WTC11 (cell line): ENCODE data around the gene HDAC1. TPM values are rescaled to one million over a fixed set of nuclear protein-coding genes. Genes with fewer than 3 reads are reported as not detected.

ENCODE experiments used
- ATAC-seq: fragments of 200-7000 bp; cut with Tn5 transposase; 2 replicates; pipeline ENCODE4 v1.10.0; 2021; ENCODE audit warnings: mild to moderate bottlenecking, moderate library complexity
- CTCF ChIA-PET: fragments of 300-600 bp; sonication (Branson Sonifier 250); formaldehyde crosslinking; loops from one replicate; lab custom pipeline; 2021; ENCODE audit warnings: antibody characterized with exemption; lab: Charles Lee
- POLR2A ChIA-PET: fragments of 350-600 bp; sonication (Branson Sonifier 250); formaldehyde crosslinking; loops from one replicate; lab custom pipeline; 2021; ENCODE audit warnings: antibody characterized with exemption; lab: Charles Lee
- DNase-seq: peaks from one replicate; pipeline ENCODE4 v3.0.0; 2021; ENCODE audit warnings: low spot score
- H3K27ac Mint-ChIP-seq: 2 replicates; pipeline ENCODE4 v1.8.0; 2021; ENCODE audit warnings: mixed read lengths
- H3K27me3 Mint-ChIP-seq: 2 replicates; pipeline ENCODE4 v1.8.0; 2021; ENCODE audit warnings: low read depth, mild to moderate bottlenecking, moderate library complexity, mixed read lengths
- H3K36me3 Mint-ChIP-seq: 2 replicates; pipeline ENCODE4 v1.8.0; 2021; ENCODE audit warnings: mixed read lengths
- H3K4me1 Mint-ChIP-seq: 2 replicates; pipeline ENCODE4 v1.8.0; 2022; ENCODE audit warnings: mixed read lengths
- H3K4me3 Mint-ChIP-seq: 2 replicates; pipeline ENCODE4 v1.8.0; 2021; ENCODE audit warnings: mild to moderate bottlenecking, moderate library complexity, mixed read lengths
- H3K9me3 Mint-ChIP-seq: 2 replicates; pipeline ENCODE4 v1.8.0; 2021; ENCODE audit warnings: mixed read lengths
- ATF3 ChIP-seq: sonication (generic); formaldehyde crosslinking; conservative IDR thresholded peaks from 2 replicates; pipeline ENCODE4 v1.8.1; 2022; ENCODE audit warnings: mild to moderate bottlenecking, missing genetic modification reagents
- ATF6 ChIP-seq: sonication (generic); formaldehyde crosslinking; IDR thresholded peaks from 2 replicates; pipeline ENCODE4 v1.8.1; 2023; ENCODE audit warnings: mild to moderate bottlenecking, missing genetic modification reagents
- E2F4 ChIP-seq: sonication (generic); formaldehyde crosslinking; IDR thresholded peaks from 2 replicates; pipeline ENCODE4 v1.8.1; 2022; ENCODE audit warnings: low read depth, mild to moderate bottlenecking, moderate library complexity, missing genetic modification reagents, borderline replicate concordance
- FOXK1 ChIP-seq: sonication (generic); formaldehyde crosslinking; IDR thresholded peaks from 2 replicates; pipeline ENCODE4 v1.8.0; 2022; ENCODE audit warnings: mild to moderate bottlenecking, moderate library complexity, missing genetic modification reagents
- GABPB1 ChIP-seq: sonication (generic); formaldehyde crosslinking; IDR thresholded peaks from 2 replicates; pipeline ENCODE4 v1.8.1; 2023; ENCODE audit warnings: mild to moderate bottlenecking, missing genetic modification reagents
- HMGA2 ChIP-seq: fragments of 250-450 bp; sonication (Bioruptor Pico); IDR thresholded peaks from 2 replicates; pipeline ENCODE4 v1.4.0; 2021; ENCODE audit warnings: mild to moderate bottlenecking, moderate library complexity
- IRF2 ChIP-seq: sonication (generic); formaldehyde crosslinking; IDR thresholded peaks from 2 replicates; pipeline ENCODE4 v1.8.0; 2022; ENCODE audit warnings: low read depth, missing genetic modification reagents, borderline replicate concordance
- JUN ChIP-seq: sonication (generic); formaldehyde crosslinking; IDR thresholded peaks from 2 replicates; pipeline ENCODE4 v1.8.0; 2023; ENCODE audit warnings: mild to moderate bottlenecking, missing genetic modification reagents
- MXD4 ChIP-seq: fragments of 250-450 bp; sonication (Bioruptor Pico); IDR thresholded peaks from 2 replicates; pipeline ENCODE4 v1.8.0; 2021; ENCODE audit warnings: mild to moderate bottlenecking, moderate library complexity, borderline replicate concordance
- MYBL2 ChIP-seq: sonication (generic); formaldehyde crosslinking; IDR thresholded peaks from 2 replicates; pipeline ENCODE4 v1.8.1; 2023; ENCODE audit warnings: mild to moderate bottlenecking, moderate library complexity, missing genetic modification reagents
- NFE2L1 ChIP-seq: sonication (generic); formaldehyde crosslinking; IDR thresholded peaks from 2 replicates; pipeline ENCODE4 v1.8.1; 2023; ENCODE audit warnings: missing genetic modification reagents
- OVOL2 ChIP-seq: fragments of 250-450 bp; sonication (Bioruptor Pico); IDR thresholded peaks from 2 replicates; pipeline ENCODE4 v1.9.0; 2021; ENCODE audit warnings: mild to moderate bottlenecking, borderline replicate concordance
- USF1 ChIP-seq: sonication (generic); formaldehyde crosslinking; IDR thresholded peaks from 2 replicates; pipeline ENCODE4 v1.8.0; 2022; ENCODE audit warnings: mild to moderate bottlenecking, missing genetic modification reagents
- ZBTB43 ChIP-seq: sonication (generic); formaldehyde crosslinking; IDR thresholded peaks from 2 replicates; pipeline ENCODE4 v1.8.1; 2023; ENCODE audit warnings: mild to moderate bottlenecking, missing genetic modification reagents
- ZMAT4 ChIP-seq: fragments of 250-450 bp; sonication (Bioruptor Pico); IDR thresholded peaks from 2 replicates; pipeline ENCODE4 v1.9.0; 2021; ENCODE audit warnings: mild to moderate bottlenecking
- ZNF138 ChIP-seq: sonication (generic); formaldehyde crosslinking; conservative IDR thresholded peaks from 2 replicates; pipeline ENCODE4 v1.8.1; 2022; ENCODE audit warnings: mild to moderate bottlenecking, moderate library complexity, missing genetic modification reagents
- ZNF263 ChIP-seq: sonication (generic); formaldehyde crosslinking; IDR thresholded peaks from 2 replicates; pipeline ENCODE4 v1.8.1; 2022; ENCODE audit warnings: low read depth, mild to moderate bottlenecking, moderate library complexity, missing genetic modification reagents
- ZNF317 ChIP-seq: sonication (generic); formaldehyde crosslinking; IDR thresholded peaks from 2 replicates; pipeline ENCODE4 v1.8.1; 2023; ENCODE audit warnings: low read depth, mild to moderate bottlenecking, moderate library complexity, missing genetic modification reagents, borderline replicate concordance
- ZNF425 ChIP-seq: fragments of 250-450 bp; sonication (Bioruptor Pico); conservative IDR thresholded peaks from 2 replicates; pipeline ENCODE4 v1.9.0; 2021; ENCODE audit warnings: mild to moderate bottlenecking
- ZNF512 ChIP-seq: sonication (generic); formaldehyde crosslinking; IDR thresholded peaks from 2 replicates; pipeline ENCODE4 v1.8.1; 2022; ENCODE audit warnings: missing genetic modification reagents, borderline replicate concordance
- total RNA-seq: library from RNA; stranded (reverse); gene quantifications from 3 replicates; pipeline ENCODE4 v1.2.3, GENCODE V29; 2021

HDAC1 gene
- total RNA-seq, 1 experiment from 2014 or later, result 108 TPM

GRCh38 chr1:32255072-32256071 lies 36.5 kb upstream of the HDAC1 start:
- no peak overlapping the region for H3K4me3 Mint-ChIP-seq
- ATAC-seq, result no peak
- H3K9me3 Mint-ChIP-seq, result no peaks in the 10 kb centered on the region
- ChIA-PET POLR2A (no interaction called here), CTCF (interaction anchor here (0.9 kb wide), 1 partner anchor 40 kb away, joined by 5 read pairs; no protein-coding TSS in a partner anchor)
- no peaks in the 10 kb centered on the region for H3K36me3 Mint-ChIP-seq
- H3K27ac Mint-ChIP-seq, result no peak overlapping the region
- H3K4me1 Mint-ChIP-seq, result peaks cover 19% of the 10 kb centered on the region
- DNase-seq, result no peak
- TF ChIP-seq IRF2, result no peak
- no peak for TF ChIP-seq ZNF263
- no peak for TF ChIP-seq E2F4 (CRISPR knock-in tag)
- TF ChIP-seq ZBTB43 (CRISPR knock-in tag), result no peak
- no peak for TF ChIP-seq ATF3
- no peak for TF ChIP-seq ATF6 (CRISPR knock-in tag)
- no peak for TF ChIP-seq HMGA2 (CRISPR knock-in tag)
- no peak for TF ChIP-seq FOXK1
- TF ChIP-seq MYBL2 (CRISPR knock-in tag), result no peak
- no peak for TF ChIP-seq MXD4
- TF ChIP-seq ZNF317, result no peak
- TF ChIP-seq ZNF138, result no peak
- H3K27me3 Mint-ChIP-seq, result peaks cover 4% of the 10 kb centered on the region

GRCh38 chr1:32256473-32257226 lies 35.2 kb upstream of the HDAC1 start:
- peaks cover 3% of the 10 kb centered on the region for H3K27me3 Mint-ChIP-seq
- no peak for ATAC-seq
- no peak overlapping the region for H3K27ac Mint-ChIP-seq
- ChIA-PET CTCF (interaction anchor here (5.0 kb wide), 1 partner anchor 8 kb away, joined by 38 read pairs; no protein-coding TSS in a partner anchor), POLR2A (no interaction called here)
- H3K4me3 Mint-ChIP-seq, result no peak overlapping the region
- no peak for DNase-seq
- H3K9me3 Mint-ChIP-seq, result no peaks in the 10 kb centered on the region
- TF ChIP-seq GABPB1 (CRISPR knock-in tag), result no peak
- peaks cover 8% of the 10 kb centered on the region for H3K4me1 Mint-ChIP-seq
- no peaks in the 10 kb centered on the region for H3K36me3 Mint-ChIP-seq

GRCh38 chr1:32257227-32257508 lies 34.7 kb upstream of the HDAC1 start:
- no peak overlapping the region for H3K4me3 Mint-ChIP-seq
- ATAC-seq (no peak), DNase-seq (no peak)
- TF ChIP-seq OVOL2 (no peak), NFE2L1 (CRISPR knock-in tag) (no peak), USF1 (CRISPR knock-in tag) (no peak), ZNF425 (CRISPR knock-in tag) (no peak), GABPB1 (CRISPR knock-in tag) (no peak), ZMAT4 (CRISPR knock-in tag) (no peak), ZNF317 (no peak), JUN (CRISPR knock-in tag) (no peak), ZNF512 (no peak)
- H3K27ac Mint-ChIP-seq, result no peak overlapping the region
- ChIA-PET CTCF (interaction anchor here (5.0 kb wide), 1 partner anchor 9 kb away, joined by 38 read pairs; no protein-coding TSS in a partner anchor), POLR2A (no interaction called here)
- H3K4me1 Mint-ChIP-seq, result peaks cover 4% of the 10 kb centered on the region; the same call in 1 of the 2 replicates
- no peaks in the 10 kb centered on the region for H3K36me3 Mint-ChIP-seq
- no peaks in the 10 kb centered on the region for H3K9me3 Mint-ChIP-seq
- no peaks in the 10 kb centered on the region for H3K27me3 Mint-ChIP-seq
